Germinal center (tissue), 1 donor: ENCODE measurements around the gene NXT1.
"Not testable (repeated sequence)": the region's sequence is repeated elsewhere in the genome, so short reads cannot be mapped to it uniquely, and the experiment has no call there.

Experiments
- DNase-seq: peaks from one replicate; pipeline ENCODE4 v3.0.0; 2012; ENCODE audit warnings: mixed read lengths, low spot score

The NXT1 gene

DNA sequence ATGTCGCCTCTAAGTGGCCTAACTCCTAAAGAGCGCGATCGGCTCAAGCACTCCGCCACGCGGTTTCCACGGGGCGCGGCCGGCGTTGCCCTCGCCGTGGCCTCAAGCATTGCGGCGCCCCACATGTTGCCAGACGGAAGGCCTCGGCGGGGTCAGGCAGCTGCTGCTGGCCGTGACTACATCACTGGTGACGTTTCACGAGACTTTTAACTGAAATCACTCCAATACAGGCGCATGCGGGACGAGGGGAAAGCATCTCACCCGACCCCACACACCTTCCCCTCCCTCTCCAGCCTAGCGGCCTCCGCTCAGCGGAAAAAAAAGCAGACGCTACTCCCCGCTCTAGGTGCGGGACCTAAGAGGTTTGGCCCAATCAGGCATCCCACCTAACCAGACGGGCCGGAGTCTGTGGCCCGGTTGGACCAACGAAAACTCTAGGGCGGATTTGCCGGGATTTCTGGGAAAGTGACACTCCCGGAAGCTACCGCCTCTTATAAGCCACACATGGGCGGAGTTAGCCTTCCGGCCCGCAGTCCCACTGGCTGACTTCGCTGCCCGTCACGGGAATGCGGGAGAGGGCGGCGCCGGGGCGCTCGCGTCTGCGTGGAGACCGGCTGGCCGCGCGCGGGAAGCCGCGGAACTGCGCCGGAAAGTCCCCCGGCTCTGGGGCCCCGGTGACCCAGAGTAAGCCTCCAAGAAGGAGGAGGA lies at the start of gene NXT1:
Gene NXT1 (plus strand): TSS at position 596 of the 708 bp plus-strand sequence. CDS start 3,251 bp downstream, outside the sequence.
- peak; percentile 91 for DNase-seq

DNA sequence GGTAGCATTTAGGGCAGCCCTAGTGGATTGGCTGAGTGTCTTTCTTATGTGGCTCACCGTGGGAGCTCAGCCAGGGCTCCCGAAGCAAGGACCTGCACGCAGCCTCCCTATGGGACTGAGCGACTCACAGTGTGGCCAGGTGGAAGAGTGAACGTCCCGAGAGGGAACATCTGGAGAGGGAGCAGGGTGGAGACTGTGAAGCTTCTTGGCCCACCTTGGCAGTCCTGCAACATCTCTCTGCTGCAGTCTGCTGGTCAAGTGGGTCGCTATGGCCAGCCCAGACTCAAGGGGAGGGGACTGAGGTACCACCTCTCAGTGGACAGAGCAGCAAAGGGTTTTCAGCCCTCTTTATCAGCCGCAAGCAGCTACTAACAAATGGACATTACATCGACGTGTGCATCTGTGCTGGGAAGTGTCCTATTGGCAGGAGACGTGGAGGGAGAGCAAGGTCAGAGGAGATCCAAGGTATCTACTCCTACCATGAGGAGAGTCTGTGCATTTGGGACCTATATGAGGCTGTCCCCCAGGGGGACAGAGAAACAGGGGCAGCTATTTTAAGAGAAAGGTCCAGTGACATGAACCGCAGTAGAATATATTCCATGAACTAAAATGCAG lies 49.0 kb upstream of the NXT1 start:
- no peak for DNase-seq

DNA sequence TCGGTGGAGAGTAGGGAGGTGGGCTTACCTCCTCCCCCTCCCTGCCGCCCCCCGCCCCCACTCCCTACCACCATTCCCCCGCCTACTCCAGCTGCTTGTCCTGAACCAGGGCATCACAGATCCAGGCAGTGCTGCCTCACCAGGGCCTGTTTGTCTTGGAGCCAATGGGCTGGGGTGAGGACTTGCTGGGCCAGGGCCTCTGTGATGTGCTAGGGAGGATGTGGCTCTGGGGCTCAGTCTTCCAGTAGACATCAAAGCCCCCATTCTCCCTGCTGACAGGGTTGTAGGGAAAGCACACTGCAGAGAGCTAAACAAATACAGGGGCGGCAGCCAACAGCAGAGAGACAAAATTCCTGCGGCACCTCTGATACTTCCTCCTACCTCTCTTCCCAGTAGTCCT lies 48.2 kb upstream of the NXT1 start:
- DNase-seq, result no peak

DNA sequence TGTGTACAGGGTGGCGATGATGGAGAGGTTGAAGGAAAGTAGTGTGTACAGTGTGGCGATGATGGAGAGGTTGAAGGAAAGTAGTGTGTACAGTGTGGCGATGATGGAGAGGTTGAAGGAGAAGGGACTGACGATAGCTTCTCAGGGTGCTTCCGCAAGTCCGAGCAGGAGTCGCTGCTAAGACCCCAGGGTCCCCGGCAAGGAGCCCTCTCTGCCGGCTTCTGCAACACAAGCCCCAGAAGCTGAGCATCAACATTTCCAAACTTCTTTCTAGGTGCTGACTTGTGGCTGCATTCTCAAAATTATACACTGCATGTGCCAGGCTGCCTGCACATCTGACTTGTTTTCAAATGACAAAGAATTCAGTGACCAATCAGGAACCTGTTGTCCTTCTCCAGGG lies 47.8 kb upstream of the NXT1 start:
- DNase-seq, result no peak

DNA sequence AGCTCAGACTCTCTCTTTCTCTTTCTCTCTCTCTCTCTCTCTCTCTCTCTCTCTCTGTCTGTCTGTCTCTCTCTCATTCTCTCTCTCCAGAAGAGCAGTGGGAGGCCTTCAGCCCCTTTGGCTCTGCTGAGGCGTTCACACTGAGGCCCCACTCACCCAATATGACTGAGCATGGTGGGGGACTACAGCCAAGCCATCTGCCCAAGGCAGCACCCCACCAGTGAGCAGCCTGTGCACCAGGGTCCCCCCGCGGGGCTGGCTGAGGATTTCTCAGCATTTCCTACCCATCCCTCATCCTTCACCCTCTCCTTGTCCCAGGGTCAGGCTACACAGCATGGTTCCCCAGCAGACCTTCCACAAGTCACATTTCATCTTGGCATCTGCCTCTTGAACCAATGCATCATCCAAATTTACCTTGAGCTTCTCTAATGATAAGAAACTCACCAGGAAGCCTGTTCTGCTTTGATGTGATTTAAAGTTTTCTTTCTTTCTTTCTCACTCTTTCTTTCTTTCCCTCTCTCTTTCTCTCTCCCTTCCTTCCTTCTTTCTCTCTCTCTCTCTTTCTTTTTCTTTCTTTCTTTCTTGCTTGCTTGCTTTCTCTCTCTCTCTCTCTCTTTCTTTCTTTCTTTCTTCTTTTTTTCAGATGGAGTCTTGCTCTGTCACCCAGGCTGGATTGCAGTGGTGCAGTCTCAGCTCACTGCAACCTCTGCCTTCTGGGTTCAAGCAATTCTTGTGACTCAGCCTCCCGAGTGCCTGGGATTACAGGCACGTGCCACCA lies 47.1 kb upstream of the NXT1 start:
- DNase-seq, result no peak

DNA sequence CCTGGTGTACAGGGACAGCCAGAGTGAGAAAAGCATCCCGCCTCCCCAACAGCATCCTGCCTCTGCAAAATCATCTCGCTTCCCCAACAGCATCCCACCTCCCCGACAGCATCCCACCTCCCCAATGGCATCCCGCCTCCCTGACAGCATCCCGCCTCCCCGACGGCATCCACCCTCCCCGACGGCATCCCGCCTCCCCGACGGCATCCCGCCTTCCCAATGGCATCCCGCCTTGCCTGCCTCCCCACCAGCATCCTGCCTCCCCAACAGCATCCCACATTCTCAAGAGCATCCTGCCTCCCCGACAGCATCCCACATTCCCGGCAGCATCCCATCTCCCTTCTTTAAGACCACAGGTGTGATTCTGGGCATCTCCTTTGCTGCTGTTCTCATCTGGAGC lies 46.0 kb upstream of the NXT1 start:
- no peak for DNase-seq

DNA sequence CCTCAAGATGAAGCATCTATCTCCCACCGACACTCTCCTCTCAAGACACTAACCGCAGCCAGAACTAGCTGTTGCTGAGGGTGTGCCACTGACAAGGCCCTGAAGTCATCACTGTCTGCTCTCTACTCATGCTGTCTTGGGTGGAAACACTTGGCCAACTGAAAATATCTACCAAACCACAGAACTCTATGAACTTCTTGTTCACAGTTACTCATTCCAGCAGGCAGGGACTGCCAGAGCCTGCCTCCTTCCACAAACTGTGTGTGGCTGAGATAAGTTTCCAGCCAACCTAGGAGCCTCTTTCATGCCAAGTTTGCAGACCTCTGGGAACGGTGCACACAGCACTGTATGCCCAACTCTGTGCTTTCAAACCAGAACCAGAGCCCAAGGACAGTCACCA lies 45.5 kb upstream of the NXT1 start:
- DNase-seq, result no peak

DNA sequence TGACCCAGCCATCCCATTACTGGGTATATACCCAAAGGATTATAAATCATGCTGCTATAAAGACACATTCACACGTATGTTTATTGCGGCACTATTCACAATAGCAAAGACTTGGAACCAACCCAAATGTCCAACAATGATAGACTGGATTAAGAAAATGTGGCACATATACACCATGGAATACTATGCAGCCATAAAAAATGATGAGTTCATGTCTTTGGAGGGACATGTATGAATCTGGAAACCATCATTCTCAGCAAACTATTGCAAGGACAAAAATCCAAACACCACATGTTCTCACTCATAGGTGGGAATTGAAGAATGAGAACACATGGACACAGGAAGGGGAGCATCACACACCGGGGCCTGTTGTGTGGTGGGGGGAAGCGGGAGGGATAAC lies 43.2 kb upstream of the NXT1 start:
- not testable (repeated sequence) for DNase-seq

DNA sequence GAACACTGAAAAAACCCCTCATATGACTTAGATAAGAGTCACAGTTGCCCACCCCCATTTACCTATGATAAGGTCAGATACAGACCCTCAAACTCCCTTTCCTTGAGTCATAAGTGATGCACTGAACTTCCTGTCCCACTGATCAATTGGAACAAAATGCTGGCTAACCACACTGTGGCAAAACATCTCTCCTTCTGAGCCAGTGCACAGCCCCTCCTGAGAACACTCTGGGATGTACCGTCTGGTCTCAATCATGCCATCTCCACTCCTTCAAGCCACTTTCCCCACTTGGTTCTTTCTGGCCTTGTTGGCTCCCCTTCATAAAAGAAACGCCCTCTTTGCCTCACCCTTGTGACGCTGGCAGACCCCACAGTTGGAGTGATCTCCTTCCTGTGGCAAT lies 42.6 kb upstream of the NXT1 start:
- no peak for DNase-seq

DNA sequence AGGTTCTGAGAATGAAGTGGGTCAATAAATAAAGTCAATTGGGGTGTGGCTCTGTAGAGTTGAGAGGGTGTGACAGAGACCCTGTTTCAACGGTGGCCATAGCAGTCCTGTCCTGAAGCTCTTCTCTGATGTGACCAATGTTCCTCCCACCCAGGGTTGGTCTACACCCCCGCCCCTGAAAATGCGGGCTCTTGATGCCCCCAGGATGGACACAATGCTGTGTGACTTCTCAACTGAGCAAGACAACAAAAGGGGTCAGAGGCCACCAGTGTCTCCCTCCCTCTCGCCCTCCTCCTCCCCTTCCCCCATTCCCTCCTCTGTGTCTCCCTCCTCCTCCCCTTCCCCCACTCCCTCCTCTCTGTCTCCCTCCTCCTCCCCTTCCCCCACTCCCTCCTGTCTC lies 41.7 kb upstream of the NXT1 start:
- no peak for DNase-seq

DNA sequence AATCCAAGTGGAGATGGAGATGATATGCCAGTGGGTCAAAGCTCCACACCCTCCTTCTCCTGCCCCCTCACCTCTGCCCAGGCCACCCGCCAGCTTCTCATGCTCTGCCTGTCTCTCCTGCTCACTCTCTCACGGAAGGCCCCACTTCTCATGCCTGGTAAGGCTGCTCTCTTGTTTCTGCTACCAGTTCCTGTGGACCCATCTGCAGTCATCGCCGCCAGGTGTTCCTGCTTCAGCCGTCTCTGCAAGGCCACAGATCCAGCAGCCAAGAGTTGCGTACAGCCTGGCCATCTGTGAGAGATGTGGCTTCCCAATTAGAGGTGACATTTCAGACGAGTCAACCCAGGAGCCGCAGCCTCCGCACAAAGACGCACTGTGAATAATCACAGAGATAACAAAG lies 40.8 kb upstream of the NXT1 start:
- no peak for DNase-seq

DNA sequence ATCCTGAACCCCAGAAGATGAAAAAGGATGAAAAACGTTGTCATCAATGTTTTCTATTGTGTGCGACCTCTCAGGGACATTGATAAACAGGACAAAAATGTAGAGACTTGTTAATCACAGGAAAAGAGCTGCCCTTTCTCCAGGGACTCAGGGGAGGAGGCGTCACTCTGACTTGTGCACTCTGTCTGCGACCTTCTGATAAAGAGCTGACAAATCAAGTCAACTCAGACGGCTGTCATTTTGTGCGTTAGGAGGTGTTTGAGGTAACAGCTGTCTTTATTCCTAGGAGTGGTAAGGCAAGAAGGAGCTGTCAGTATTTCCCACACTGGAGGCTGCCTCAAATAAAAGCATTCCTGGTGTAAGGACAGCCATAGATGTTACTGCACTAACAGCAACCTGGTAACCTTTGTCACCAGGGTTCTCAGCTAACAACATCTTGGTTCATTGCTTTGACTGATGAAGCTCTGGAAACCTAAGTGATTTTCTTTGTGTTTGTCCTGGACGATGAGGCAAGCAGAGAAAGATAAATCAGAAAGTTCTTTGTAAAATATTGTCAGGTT lies 38.6 kb upstream of the NXT1 start:
- DNase-seq, result no peak

DNA sequence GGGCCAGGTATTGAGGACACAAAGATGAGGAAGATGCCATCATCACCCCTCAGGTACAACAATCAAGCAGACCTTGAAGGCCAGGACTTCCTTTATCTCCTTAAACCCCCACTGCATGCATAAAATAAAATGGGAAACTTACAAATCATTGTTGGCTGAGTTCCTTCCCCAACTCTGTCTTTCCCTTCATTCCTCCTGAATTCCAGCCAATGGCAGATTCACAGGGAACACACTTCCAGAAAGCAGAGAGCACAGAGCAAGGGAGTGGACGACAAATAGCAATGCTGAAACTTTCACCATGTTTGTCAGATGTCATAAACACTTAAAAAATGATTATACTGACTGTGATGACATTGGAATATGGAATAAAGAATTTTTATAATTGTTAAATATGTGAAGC lies 37.3 kb upstream of the NXT1 start:
- no peak for DNase-seq

DNA sequence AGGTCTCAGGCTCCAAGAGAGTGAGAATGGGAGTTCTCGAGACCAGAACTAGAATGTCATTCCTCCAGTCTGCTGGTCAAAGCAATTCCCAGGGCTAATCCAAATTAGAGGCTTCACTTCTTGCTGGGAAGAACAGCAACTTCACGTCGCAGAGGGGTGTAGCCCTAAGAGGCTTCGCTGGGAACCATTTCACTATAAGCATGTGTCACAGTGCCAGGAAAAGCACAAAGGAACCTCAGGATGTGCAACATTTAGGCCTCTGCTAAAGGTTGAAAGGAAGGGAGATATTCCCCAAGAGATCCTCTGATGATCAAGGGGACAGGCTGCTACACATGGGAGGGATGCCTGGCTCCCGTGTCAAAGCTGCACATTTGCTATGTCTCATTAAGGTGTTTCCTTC lies 35.9 kb upstream of the NXT1 start:
- DNase-seq, result no peak

DNA sequence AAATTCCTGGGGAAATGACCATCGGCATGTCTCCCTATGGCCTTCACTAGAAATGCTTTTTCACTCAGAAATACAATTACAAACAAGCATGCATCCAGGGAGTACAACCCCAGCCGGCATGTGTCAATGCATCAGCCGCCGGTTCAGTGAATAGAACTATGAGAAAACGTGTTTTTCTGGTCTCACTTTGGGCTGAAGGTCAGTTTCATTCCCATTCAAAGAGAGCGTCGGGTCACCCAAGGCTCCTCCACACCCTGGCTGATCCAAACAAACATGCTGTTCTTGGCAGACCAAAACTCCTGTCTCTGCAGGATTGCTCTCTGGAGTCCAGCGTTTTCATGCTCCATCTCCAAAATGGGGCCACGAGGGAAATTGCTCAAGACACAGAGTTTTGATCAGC lies 35.5 kb upstream of the NXT1 start:
- DNase-seq, result no peak

DNA sequence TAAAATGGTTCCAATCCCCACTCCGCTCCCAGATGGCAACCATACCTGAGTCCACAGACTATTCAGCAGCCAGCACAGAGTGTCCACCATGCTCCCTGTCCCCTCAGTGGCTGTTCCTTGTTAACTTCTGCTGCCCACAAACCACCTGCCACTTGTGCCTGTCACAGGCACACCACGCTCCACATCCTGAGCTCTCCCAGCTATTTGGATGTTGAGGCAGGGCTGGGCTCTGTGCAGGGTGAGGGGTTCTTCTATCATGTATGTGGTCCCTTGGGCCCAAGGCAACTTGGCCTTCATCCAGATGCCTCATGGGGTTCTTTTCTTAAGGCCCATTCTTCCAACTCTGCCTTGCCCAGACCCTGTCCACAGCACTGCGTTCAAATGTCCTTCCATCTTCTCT lies 34.0 kb upstream of the NXT1 start:
- no peak for DNase-seq

DNA sequence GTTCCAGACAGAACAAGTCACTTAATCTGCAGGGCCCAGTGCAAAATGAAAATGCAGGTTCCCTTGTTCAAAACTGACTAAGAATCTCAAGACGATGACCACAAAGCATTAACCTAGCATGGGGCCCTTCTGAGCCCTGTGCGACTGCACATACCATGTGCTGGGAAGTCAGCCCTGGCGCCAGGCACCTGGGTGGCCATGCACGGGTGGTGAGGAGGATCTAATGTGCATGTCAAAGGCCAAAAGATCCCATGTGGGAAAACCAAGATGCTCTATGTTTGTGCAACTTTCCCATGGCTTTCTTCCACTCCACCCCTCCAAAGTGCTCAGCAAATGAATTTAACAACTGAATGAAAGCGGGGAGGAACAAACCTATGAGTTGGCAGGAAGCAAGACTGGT lies 33.5 kb upstream of the NXT1 start:
- no peak for DNase-seq

DNA sequence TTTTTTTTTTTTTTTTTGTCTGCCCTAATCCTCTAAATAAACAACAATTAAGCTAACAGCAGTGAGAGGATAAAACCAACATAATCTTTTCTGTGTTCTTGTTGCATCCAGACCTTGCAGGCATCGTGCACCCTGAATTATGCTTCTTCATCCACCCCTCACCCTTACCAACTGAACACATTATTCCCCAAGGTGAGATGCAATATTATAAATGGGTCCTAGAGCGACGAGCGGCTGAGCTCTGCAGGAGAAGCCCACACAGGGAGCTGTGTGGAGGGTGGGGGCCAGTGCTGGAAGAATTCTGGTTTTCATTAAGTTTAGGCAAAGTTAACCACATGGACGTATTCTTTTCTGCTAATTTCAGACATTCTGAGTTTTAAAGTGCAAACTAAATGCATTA lies 32.2 kb upstream of the NXT1 start:
- DNase-seq, result no peak

DNA sequence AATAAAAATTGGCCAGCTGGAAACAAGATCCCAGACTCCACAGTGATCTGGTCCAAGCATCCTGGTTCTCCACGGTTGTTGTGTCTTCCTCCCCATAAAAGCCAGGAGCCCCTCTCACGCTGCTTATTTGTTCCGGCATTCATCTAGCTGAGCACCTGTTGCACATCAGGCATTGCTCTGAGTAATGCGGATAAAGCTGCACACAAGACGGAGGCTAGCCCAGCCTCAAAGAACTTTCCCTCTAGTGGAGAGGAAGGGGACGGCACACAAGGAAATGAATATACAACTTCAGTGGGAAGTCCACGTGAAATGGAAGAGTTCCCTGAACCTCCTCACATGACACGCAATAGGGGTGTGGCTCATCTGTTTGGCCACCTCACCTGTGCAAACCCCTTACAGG lies 30.3 kb upstream of the NXT1 start:
- DNase-seq, result no peak

DNA sequence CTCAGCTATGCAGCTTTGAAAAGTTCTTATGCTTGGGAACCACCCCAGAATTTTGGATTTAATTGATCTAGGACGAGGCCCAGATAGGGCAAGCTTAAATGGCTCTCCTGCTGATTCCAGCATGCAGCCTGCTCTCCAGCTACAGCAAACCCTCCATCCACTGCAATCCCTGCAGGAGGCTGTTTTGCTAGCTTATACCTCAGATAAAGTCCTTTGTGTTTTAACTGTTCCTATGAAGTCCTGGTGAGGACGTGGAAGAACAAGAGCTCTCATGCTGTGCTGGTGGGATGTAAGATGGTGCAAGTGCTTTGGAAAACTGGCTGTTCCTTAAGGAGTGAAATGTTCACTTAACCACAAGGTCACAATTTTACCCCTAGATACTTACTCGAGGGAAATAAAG lies 25.5 kb upstream of the NXT1 start:
- DNase-seq, result no peak

DNA sequence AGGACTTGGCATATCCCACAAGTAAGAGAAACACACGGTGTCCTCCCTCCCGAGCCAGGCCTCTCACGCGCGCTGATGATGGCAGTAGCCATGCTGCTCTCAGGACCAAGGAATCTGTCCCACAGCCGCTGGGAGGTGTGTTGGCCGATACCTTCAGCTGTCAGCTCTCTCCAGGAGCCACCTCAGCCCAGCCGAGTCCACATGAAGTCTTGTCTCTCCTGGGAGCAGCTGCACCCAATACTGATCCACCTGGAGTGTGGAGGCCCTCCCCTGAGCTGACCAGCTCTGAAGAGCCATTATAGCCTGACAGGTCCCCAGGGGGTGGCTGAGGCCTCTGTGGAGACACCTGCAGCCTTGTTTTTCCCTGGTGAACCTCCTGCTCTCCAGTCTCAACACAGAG lies 23.8 kb upstream of the NXT1 start:
- DNase-seq, result no peak

DNA sequence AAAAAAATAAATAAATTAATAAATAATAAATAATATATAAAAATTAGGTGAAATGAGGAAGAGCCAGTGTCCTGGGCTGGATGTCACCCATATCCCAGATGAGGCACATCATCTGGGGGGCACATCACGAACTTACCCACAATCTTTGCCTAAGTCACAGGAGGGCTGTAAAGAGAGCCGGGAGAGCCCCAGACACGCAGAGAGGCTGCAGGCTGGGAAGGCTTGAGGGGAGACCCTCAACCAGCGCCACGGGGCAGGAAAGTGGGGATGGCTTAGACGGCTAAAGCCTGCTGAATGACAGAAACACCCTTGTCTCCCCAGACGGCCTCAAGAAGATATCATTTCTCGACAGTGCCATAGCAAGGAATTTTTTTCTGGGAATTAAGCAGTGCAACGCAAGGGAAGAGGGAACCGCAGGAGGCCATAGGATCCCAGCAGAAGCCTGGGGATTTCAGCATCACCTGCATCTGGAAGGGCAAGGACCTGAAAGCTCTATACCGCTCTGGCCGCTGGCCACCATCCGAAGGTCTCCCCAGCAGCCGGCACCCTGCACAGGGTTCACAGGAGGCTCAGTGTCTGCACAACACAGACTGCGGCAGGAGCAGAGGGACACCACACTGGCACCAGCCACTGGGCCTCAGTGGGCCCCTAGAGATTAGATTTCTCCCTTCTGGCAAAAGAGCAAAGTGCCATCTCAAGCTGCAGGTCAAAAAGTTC lies 22.8 kb upstream of the NXT1 start:
- DNase-seq, result no peak
